Prostate gland (tissue), 2 donors: ENCODE data around the gene ADARB2. TPM values are rescaled to one million over a fixed set of nuclear protein-coding genes. Genes with fewer than 3 reads are reported as not detected.

Experiments used
- DNase-seq: peaks from one replicate; pipeline ENCODE4 v3.0.0-alpha.2; 2019; ENCODE audit warnings: low spot score
- H3K27ac ChIP-seq, 2 donors: fragments of 200-600 bp; sonication (generic); 2 replicates each; pipeline ENCODE4 v1.5.1; 2017 to 2019
- H3K27me3 ChIP-seq: fragments of 200-600 bp; sonication (generic); replicated peaks from 2 replicates; pipeline ENCODE4 v1.5.1; 2019; ENCODE audit not compliant: insufficient read depth
- H3K36me3 ChIP-seq, 2 donors: fragments of 200-600 bp; sonication (generic); 1 replicate in 1 of 2; 2 replicates in 1 of 2; pipeline versions ENCODE4 v1.5.1 to v1.8.1; 2017 to 2019
- H3K4me1 ChIP-seq: fragments of 200-600 bp; sonication (generic); replicated peaks from 2 replicates; pipeline ENCODE4 v1.5.1; 2019
- H3K4me3 ChIP-seq, 2 donors: fragments of 200-600 bp; sonication (generic); 2 replicates each; pipeline ENCODE4 v1.5.1; 2017 to 2019
- H3K9me3 ChIP-seq: fragments of 200-600 bp; sonication (generic); 2 replicates; pipeline ENCODE4 v1.5.1; 2017
- CTCF ChIP-seq, 4 experiments: fragments of 200-600 bp in 2 of 4; fragments of 450-650 bp in 2 of 4; sonication (generic) in 2 of 4; IDR thresholded peaks; 1 replicate in 3 of 4; 2 replicates in 1 of 4; pipeline ENCODE4 v1.5.1; 2016 to 2019; ENCODE audit warnings: antibody characterized with exemption in 4 of 4, mild to moderate bottlenecking in 2 of 4, moderate library complexity in 2 of 4
- POLR2A ChIP-seq: fragments of 450-650 bp; IDR thresholded peaks from one replicate; pipeline ENCODE4 v1.6.1; 2016; ENCODE audit warnings: antibody characterized with exemption, mild to moderate bottlenecking
- POLR2AphosphoS5 ChIP-seq: sonication (generic); formaldehyde crosslinking; IDR thresholded peaks from one replicate; pipeline ENCODE4 v1.6.1; 2017; ENCODE audit warnings: antibody characterized with exemption
- WGBS: methylation state at CpG from one replicate; pipeline ENCODE4 v1.1.5; 2018; 5-methylcytosine and 5-hydroxymethylcytosine counted together
- intact Hi-C: fragments of 100-400 bp; cut with DNase I; formaldehyde crosslinking; loops from one replicate; pipeline ENCODE4 v1.14.2; 2022
- total RNA-seq, 2 donors: library from RNA; depleted of rRNA; stranded (reverse); fragments of >200 nt; gene quantifications; one replicate each; pipeline ENCODE4 v1.1.0, GENCODE V29; 2016

The ADARB2 gene
- total RNA-seq, 2 donors from 2014 or later = 0.36 to 10.5 TPM

- TF ChIP-seq CTCF (IDR thresholded peaks at IDR 0.05) (no peak), POLR2A (no peak), POLR2AphosphoS5 (no peak)
- 61% methylated on average over 13 of the region's 18 CpGs for WGBS
- intact Hi-C loops = no loop called here
- no peak overlapping the region for H3K27ac ChIP-seq
- H3K36me3 ChIP-seq = no peaks in the 10 kb centered on the region
- no peak for DNase-seq
- no peak overlapping the region for H3K4me3 ChIP-seq
- no peaks in the 10 kb centered on the region for H3K4me1 ChIP-seq
- peaks cover 2% of the 10 kb centered on the region for H3K27me3 ChIP-seq
- H3K9me3 ChIP-seq = no peaks in the 10 kb centered on the region
Measured at GRCh38 chr10:1403508-1404322, 333.6 kb downstream of the ADARB2 start.

GRCh38 chr10:1402816-1403507 lies 334.4 kb downstream of the ADARB2 start:
- DNase-seq = no peak
- TF ChIP-seq POLR2A (no peak), POLR2AphosphoS5 (no peak), CTCF (IDR thresholded peaks at IDR 0.05) (no peak)
- intact Hi-C loops = no loop called here
- 93% methylated on average over 22 of the region's 27 CpGs for WGBS
- Histone ChIP-seq H3K27me3 (peaks cover 2% of the 10 kb centered on the region), H3K27ac (no peak overlapping the region), H3K4me3 (no peak overlapping the region), H3K9me3 (no peaks in the 10 kb centered on the region), H3K4me1 (no peaks in the 10 kb centered on the region), H3K36me3 (no peaks in the 10 kb centered on the region)

- H3K27me3 ChIP-seq = peaks cover 2% of the 10 kb centered on the region
- intact Hi-C loops = no loop called here
- no peaks in the 10 kb centered on the region for H3K4me1 ChIP-seq
- no peak for DNase-seq
- H3K36me3 ChIP-seq = no peaks in the 10 kb centered on the region
- H3K4me3 ChIP-seq = no peak overlapping the region
- TF ChIP-seq POLR2AphosphoS5 (no peak), CTCF (IDR thresholded peaks at IDR 0.05) (no peak), POLR2A (no peak)
- no peaks in the 10 kb centered on the region for H3K9me3 ChIP-seq
- no peak overlapping the region for H3K27ac ChIP-seq
- 92% methylated on average over 25 of the region's 25 CpGs for WGBS
Measured at GRCh38 chr10:1402016-1402770, 335.1 kb downstream of the ADARB2 start.

- WGBS = 94% methylated on average over 31 of the region's 35 CpGs
- DNase-seq = no peak
Measured at GRCh38 chr10:1401071-1401965, 336.0 kb downstream of the ADARB2 start.

More at GRCh38 chr10:1401071-1401965, 336.0 kb downstream of the ADARB2 start:
- TF ChIP-seq POLR2A (no peak), CTCF (IDR thresholded peaks at IDR 0.05) (no peak), POLR2AphosphoS5 (no peak)
- Histone ChIP-seq H3K27me3 (peaks cover 2% of the 10 kb centered on the region), H3K9me3 (no peaks in the 10 kb centered on the region), H3K36me3 (no peaks in the 10 kb centered on the region), H3K27ac (no peak overlapping the region), H3K4me1 (no peaks in the 10 kb centered on the region), H3K4me3 (no peak overlapping the region)
- intact Hi-C loops = no loop called here
